Suppressor macrophage treated with lipopolysaccharide for 4 hours (primary cell): ENCODE measurements around the gene ZNF474.

Source experiments
- DNase-seq: peaks from one replicate; pipeline ENCODE4 v3.0.0-alpha.2; 2020

Gene ZNF474

GRCh38 chr5:122183098-122183787 lies 53.9 kb downstream of the ZNF474 start:
- DNase-seq = no peak

DNA sequence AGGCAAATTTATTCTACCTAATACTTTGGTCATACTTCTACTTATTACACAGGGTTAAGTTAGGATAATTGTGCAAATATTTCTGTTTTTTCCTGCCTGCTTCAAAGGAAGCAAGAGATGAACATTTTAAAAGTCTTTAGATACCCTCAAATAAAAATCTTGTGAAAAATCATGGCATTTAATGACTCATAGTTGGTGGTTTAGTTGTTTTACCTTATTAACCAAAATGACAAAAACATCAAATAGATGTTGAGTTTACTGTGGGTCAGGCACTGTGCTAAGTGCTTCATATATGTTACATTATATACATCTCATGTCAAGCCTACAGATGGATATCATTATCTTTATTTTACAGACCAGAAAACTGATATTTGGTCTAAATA lies 54.4 kb downstream of the ZNF474 start:
- DNase-seq = no peak

GRCh38 chr5:122184676-122185255 lies 55.4 kb downstream of the ZNF474 start:
- DNase-seq = no peak

GRCh38 chr5:122187426-122187825 lies 58.1 kb downstream of the ZNF474 start:
- no peak for DNase-seq

DNA sequence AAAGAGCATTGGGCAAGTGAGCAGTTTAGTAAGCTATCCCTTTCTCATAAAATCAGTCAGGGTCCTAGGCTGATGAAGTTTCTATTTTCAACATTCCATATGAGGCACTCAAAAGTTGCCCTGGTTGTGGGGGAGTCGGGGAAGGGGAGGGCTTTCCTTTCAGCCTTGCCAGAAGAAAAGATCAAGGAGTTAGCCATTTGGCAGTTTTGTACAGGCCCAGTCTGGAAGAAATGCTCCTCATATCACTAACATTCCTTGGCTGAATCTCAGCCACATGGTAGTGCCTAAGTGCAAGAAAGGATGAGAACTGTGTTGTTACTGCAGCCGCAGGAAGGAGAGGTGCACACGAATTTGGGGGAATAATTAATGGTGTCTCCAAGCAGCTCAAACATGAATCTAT lies 60.8 kb downstream of the ZNF474 start:
- DNase-seq = no peak

DNA sequence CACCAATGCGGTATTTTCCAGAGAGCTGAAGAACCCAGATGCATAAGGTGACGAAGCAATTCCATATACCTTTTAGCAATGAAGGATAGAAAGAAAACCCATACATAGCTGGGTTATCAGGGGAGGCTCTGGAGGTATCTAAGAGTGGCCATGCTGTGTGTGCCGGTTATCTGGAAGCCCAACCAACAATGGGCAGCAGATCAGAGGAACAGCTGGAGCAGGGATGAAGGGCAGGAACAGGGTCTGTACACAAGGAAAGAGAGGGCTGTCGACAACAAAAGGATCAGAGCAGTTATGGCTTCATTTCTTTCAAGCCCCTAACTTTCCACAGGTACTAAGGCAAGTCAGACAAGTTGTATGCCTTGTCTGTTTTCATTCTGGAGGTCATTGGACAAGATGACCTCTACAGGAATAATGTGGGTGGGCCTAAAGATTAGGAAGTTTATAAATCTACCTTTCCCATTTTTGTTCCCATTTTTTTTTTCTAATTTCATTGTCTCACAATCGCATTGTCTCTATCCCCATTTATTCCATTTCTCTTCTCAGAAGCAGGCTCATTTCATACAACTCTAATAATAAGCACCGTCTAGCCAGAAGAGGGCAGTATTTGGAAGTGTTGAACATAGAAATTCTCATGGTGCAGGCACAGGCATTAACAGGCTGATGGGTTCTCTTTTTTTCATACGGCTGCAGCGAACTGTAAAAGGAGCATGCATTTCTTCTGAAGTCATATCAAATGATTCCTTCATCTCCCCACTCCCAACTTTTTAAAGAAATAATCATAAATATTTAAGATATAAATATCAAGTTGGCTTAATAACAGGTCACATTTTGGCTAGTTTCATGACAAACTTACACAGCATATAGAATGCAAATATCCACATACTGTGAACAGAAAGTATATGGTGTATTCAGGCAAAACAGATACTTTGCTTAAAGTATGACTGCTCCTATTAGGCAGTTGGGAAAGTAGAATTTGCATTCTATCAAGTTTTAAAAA lies 63.5 kb downstream of the ZNF474 start:
- DNase-seq = peak; percentile 56

DNA sequence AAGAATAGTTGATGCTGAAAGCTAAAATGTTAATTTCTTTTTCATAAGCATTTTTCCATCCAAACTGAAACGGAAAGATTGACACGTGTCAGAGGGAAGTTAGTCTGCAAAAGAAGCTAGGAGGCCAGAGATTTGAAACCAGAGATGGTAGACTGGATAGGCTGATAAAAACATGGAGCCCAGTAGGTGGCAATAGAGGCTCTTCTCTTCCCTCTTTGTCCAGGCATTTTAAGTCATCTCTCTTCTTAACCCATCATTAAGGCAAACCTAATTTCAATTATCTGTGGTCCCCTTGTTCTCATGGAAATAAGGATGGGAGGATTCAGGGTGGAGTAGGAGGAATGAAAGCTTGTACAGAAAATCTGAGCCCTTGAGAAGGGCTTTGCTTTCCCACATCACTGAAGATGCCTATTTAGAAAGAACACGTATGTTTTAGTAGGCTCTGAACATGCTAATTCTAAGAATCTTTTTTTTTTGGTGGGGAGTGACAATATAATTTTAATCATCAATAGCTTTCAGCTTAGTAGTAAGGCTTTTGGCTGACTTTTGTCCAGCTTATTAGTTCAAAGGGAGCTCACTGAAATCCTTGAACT lies 66.6 kb downstream of the ZNF474 start:
- DNase-seq = peak; percentile 35

DNA sequence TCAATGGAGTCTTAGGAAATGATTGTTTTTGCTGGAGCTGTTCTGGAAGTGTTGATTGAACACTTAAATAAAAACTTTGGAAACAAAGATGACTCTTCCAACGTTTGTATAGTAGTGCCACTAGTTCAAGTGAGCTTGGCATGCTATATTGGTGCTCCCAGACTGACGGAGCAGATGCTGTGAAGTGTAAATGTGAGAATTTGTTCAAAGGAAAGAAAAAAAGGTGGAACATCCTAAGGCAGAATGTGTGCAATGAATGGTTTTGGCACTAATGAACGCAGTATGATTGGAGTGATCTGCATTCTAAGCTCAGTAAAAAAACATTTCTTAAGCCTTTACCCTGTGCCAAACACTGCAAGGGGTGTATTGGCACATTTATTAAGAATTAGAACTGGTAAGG lies 69.8 kb downstream of the ZNF474 start:
- no peak for DNase-seq

GRCh38 chr5:122200450-122200849 lies 71.1 kb downstream of the ZNF474 start:
- no peak for DNase-seq

GRCh38 chr5:122200865-122201264 lies 71.5 kb downstream of the ZNF474 start:
- DNase-seq = no peak

GRCh38 chr5:122201365-122201764 lies 72.0 kb downstream of the ZNF474 start:
- DNase-seq = no peak

DNA sequence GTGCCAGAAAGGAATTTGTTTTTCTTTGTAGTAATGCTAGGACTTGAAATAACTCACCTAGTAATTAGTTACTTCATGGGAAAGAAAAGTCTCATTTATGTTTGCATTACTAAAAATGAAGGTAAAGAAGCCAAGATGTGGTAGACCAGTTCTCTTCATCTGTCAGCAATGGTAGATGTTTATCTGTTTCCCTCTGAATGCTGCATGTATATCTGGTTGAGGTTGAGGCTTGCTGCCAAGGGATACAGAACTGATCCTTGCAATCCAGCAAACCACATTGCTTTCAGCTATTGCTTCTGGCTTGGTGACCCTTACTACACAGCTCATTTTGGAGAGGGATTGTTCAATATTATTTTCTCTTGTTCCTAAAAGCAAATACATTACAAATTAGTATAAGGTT lies 73.6 kb downstream of the ZNF474 start:
- DNase-seq = no peak
